GM19193 (cell line): ENCODE measurements around the gene MAPK14.

Source experiments
- POLR2A ChIP-seq: IDR thresholded peaks from 4 replicates; pipeline ENCODE4 v1.6.1; 2011; ENCODE audit not compliant: insufficient read depth, insufficient read length; ENCODE audit errors: extremely low read depth

MAPK14 gene

DNA sequence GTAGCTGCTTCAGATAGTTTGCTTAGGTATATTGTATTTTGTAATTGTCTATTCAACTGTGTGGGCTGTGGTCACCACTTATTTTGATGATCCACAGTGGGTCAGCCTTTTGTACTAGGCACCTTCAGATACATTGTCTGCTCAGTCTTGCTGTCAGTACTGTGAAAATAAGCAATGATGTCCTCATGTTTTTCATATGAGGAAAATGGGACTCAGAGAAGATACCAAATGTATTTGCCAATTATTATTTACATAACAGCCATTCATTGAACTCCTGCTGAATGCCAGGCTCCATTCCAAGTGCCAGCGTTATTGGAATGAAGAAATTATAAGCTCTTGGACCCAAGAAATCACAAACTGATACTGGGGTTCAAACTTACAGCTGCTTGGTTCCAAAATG, 28.6 kb downstream of the MAPK14 start:
- TF ChIP-seq POLR2A, result no peak

DNA sequence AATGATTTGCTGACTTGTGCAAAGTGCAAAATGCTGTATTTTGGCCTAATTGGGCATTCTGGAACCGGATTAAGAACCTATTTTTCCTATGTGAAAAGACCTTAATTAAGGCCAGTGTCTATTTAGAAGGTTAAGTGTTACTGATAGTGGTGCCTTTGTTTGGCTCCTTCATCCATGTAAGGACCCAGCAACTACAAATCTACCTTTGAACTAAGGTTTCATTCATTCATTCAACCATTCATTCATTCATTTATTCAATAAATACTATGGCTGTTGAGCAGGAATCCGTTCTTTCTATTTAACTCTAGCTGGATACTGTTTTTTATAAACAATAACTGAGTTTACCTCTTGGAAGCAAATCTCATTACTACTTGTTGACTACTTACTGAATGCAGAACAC, 33.6 kb downstream of the MAPK14 start:
- no peak for TF ChIP-seq POLR2A

DNA sequence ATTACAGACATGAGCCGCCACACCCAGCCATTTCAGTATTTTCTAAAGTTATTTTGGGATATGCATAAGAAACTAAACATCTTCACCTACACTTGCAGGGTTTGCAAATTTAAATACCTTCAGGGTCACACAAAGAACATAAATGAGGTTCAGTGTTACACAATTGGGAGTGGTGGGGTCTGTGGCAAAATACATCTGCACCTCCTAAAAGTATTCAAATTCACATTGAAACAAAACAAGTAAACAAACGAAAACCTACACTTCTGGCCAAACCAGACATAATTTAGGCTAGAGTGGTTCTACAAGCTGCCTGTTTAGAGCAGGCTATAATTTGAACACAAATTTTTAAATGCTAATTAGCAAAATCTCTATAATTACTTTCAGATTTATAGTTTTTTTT, 34.6 kb downstream of the MAPK14 start:
- TF ChIP-seq POLR2A, result no peak

- no peak for TF ChIP-seq POLR2A
These were observed 35.9 kb downstream of the MAPK14 start for GRCh38 chr6:36063318-36064060.

DNA sequence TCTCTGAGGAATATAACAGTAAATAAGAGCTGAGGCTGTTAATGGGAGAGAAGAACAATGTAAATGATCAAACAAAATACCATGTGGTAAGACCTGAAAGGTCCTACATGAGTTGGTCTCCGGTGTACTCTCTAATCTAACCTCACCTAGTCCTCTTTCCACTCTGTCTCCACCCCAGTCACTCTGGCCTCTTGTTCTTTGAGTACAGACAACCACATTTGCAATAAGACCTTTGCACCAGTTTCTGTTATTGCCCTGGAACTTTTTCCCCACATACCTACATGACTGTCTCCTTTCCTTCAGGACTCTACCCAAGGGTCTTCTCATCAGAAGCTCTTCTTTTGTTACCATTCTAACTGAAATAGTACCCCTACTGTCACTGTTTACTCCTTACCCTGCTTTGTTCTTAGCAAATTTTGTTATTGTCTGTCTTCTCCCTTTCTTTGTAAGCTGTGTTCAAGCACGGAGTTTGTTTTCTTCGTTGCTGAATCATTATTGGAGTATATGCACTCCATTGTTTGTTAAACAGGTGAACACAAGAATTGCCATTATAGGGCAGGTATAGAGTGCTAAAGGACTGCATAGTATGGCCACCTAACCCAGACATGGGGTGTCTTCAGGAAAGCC, 37.3 kb downstream of the MAPK14 start:
- TF ChIP-seq POLR2A, result no peak

GRCh38 chr6:36065916-36066315, 38.3 kb downstream of the MAPK14 start:
- TF ChIP-seq POLR2A, result no peak

GRCh38 chr6:36066817-36067216, 39.2 kb downstream of the MAPK14 start:
- TF ChIP-seq POLR2A, result no peak

DNA sequence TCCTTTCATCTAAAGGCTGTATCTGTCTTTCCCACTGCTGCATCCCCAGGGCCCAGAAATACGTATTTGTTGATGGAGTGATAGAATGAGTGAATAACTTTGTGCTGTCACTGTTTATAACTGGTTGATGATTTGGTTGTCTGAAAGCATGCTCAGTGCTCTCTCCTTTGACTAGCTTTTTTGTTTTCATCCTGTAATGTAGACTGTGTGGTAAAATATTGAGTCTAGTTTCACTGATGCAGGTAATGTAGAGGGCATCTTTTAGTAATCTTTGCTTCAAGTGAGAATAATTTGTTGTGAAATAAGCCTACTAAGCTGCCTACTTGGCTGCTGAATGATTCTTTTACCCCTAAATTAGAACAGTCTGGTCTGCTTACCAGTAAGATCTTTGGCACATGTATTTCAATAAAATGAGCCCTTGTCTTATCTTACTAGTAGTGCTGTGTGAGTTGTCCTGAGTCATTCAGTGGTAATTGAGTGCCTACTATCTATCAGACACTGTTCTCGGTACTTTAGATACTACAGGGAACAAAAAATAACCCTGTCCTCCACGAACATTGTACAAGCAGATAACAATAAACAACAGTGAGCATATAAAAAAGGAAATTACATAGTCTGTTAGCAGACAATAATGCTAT, 39.9 kb downstream of the MAPK14 start:
- no peak for TF ChIP-seq POLR2A

GRCh38 chr6:36068012-36068392, 40.4 kb downstream of the MAPK14 start:
- no peak for TF ChIP-seq POLR2A

GRCh38 chr6:36068586-36068985, 41.0 kb downstream of the MAPK14 start:
- TF ChIP-seq POLR2A, result no peak

DNA sequence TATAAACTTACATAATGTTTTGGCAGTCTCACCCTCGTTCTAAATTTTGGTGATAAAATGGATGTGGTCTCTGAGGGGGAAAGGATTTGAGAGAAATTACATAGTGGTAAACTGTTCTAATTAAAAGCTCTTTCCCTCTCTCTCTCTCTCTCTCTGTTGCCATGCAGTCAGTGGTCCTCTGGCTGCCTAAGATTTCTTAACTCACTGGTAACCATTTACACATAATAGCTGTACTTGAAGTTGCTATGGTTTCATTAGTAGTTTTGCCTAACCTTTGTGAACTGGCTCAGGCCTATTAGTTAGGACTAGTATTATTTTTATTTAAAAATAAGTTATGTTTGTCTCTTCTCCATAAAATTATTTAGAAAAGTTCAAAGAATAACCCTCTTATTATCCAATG, 42.0 kb downstream of the MAPK14 start:
- TF ChIP-seq POLR2A, result no peak

- TF ChIP-seq POLR2A, result no peak
These were observed 42.6 kb downstream of the MAPK14 start for GRCh38 chr6:36070252-36070651.

DNA sequence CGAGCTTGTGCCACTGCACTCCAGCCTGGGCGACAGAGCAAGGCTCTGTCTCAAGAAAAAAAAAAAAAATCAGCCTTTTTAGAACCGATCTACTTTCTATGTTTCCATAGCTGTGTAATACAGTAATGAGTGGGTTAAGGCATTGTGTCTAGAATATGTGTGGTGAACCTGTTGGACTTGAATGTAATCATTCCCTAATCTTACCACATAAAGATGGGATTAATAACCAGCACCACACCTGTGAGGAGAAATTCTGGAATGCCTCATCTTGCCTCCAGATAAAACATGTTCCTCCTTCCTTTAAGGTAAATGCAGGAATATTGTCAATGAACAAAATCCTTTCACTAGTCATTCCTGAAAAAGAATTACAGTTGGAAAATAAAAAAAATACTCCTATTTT, 43.7 kb downstream of the MAPK14 start:
- TF ChIP-seq POLR2A, result no peak

GRCh38 chr6:36071714-36072113, 44.1 kb downstream of the MAPK14 start:
- TF ChIP-seq POLR2A, result no peak

DNA sequence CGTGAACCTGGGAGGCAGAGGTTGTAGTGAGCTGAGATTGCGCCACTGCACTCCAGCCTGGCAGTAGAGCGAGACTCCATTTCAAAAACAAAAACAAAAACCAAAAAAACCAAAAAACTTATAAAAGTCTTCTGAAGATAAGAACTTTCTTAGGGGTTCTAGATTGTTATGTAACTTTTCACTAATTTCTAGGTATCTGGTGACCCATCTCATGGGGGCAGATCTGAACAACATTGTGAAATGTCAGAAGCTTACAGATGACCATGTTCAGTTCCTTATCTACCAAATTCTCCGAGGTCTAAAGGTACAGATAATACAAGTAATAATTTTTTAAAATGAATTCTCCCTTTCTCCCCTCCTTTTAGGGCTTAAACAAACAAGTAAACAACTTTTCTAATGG, 45.1 kb downstream of the MAPK14 start:
- no peak for TF ChIP-seq POLR2A

DNA sequence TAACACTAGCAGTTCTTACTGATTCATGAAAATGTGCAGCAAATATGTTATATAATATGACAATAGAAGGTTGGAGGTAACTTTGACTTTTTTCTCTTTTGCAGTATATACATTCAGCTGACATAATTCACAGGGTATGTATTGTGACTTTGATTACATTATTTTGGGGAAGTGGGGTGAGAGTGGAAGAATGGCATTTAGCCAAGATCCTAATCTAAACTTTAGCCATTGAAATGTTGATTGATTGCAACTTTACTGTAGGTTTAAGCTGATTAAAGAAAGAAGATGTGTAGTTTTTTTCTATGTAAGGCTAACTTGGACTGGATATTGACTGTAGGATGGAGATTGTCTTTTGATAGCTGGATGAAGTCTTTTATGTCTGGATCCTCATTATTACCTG, 46.0 kb downstream of the MAPK14 start:
- no peak for TF ChIP-seq POLR2A

DNA sequence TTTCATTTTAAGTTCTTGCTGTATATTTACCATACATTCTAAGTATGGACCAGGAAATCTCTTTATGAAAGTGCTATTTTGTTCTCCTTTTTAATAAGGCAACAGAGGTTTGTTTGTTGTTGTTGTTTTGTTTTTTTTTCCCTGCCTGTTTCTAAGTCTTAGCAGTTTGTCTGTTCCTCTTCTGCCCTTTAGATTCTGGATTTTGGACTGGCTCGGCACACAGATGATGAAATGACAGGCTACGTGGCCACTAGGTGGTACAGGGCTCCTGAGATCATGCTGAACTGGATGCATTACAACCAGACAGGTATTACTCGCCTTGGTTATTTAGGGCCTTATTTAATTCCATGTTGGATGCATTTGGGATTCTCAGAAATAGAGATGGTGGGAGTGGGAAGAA, 48.0 kb downstream of the MAPK14 start:
- TF ChIP-seq POLR2A, result no peak
